NCI-H345 treated with DMSO at 0.1 percent for 48 hours (cell line): ENCODE results near the gene TTC39C.
"Not testable (repeated sequence)": the region's sequence is repeated elsewhere in the genome, so short reads cannot be mapped to it uniquely, and the experiment has no call there.

ENCODE experiments used
- DNase-seq: peaks from one replicate; lab custom pipeline; 2025; ENCODE audit not compliant: unreplicated experiment; lab: John Stamatoyannopoulos, UW

Gene TTC39C

DNA sequence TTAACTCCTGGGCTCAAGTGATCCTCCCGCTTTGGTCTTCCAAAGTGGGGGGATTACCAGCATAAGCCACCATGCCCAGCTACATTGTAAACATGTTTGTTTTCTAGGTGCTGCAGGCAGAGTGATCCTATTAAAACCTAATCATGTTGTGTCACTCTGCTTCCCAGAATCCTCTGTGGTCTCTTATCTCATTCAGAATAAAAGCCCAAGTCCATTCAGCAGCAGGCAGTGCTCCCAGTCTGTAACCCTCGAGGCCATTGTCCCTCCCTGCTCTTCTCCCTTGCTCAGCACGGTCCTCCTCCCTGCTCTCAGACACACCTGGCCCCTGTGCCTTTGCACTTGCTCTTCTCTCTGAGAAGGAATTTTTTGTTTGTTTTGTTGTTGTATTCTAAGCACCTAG lies 113.2 kb downstream of the TTC39C start:
- no peak for DNase-seq

DNA sequence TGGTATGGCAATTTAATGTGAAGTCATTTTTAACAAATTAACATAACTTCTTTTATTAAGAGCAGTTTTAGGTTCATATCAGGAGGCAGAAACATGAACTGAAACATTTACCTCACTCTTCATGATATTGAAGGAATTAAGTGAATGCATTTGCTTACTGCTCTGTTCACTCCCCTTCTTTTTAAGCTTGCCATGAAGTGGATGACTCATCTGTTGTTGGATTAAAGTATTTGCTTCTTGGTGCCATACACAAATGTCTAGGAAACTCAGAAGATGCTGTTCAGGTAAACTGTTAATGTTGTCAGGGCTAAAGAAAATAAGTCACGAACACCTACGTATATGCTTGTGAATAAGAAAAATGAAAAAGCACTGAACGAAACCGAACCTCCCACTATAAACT lies 114.1 kb downstream of the TTC39C start:
- DNase-seq: no peak

DNA sequence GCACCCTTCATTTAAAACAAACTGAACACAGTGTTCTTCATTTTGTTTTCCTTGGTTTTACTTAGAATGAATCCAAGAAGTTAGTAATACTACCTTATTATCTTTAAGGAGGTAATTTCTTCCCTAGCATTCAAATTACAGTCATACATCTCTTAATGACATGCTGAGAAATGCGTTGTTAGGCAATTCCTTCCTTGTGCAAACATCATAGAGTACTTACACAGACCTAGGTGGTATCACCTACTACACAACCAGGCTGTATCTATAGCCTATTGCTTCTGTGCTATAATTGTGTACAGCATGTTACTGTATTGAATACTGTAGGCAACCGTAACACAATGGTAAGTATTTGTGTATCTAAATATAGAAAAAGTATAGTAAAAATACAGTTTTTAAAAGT lies 115.9 kb downstream of the TTC39C start:
- DNase-seq: no peak

DNA sequence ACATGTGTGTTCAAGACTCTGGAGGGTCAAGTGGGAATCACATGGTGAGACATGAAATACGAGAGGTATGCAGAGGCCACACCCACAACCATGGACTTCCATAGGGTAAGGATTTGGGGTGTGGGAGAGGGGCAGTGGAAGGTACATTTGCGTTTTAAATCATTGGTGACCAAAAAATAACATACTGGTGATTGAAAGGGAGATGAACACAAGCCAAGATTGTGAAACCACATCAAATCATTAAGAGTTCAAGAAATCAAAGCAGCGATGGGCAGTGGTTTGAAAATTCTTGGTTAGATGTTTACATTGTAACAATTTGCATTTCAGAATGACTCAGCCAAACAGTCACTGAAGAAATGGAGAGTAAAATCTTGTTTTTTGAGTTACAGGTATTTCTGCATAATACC lies 122.4 kb downstream of the TTC39C start:
- no peak for DNase-seq

DNA sequence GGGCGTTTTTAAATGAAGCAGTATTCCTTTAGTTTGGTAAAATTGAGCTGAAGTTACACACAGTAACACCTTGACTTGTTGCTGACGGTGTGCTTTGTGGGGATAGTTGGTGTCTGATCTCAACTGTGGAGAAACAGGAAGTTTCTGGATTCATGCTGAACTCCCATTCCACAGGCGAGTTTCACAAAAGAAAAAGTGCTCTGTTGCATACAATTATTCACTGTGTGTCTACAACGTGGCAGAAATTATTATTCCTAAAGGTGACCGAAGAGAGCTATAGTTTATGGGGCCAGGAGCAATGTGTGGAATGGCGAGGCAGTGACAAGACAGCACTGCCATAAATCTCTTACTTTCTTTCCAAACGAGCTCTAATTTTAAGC lies 123.8 kb downstream of the TTC39C start:
- DNase-seq: no peak

DNA sequence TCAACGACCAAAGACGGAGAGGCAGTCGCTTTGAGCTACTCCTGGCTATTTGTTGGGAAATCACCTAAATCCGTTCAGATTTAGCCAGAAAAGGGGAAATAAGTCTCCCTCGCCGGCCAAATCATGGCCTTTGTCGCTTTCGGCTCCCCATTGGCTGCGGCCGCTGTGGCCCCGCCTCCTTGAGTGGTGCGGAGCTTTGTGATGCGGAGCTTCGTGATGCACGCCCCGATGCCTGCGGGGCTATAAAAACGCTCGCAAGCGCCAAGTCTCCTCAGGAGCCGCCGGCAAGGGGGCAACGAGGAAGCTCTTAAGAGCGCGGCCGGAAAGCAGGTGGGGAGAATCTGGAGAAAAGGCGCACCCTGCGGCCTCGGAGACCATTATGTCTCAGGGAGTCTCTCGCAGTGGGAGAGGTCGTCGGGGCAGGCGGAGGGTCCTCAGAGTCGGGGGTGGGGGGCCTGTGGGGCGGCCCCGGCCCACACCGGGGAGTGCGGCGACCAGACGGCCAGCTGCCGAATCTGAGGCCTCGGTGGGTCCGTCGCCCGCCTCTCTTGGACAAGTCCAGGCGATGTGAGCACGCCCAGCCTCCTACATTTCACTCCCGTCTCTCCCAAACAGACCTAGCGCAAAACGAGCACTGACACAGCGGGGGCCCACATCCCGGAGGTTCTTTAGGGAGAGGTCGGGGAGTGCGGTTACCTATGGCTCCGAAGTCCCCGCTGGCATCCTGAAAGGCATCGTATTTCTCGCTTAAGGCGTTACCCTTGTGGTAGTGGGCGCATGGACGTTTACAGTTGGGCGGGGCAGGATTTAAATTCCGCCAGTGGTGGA lies 124.4 kb downstream of the TTC39C start, which contains the start of gene CABYR:
Gene CABYR (plus strand): TSS at position 274 of the 828 bp plus-strand sequence. CDS start 4,053 bp downstream, outside the sequence.
- DNase-seq: peak; percentile 89

DNA sequence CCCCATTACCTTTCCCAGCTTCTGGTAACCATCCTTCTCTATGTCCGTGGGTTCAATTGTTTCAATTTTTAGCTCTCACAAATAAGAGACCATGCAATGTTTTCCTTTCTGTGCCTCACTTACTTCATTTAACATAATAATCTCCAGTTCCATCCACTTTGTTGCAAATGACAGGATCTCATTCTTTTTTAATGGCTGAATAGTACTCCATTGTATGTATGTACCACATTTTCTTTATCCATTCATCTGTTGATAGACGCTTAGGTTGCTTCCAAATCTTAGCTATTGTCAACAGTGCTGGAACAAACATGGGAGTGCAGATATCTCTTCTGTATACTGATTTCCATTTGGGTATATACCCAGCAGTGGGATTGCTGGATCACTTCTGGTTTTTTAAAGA lies 126.1 kb downstream of the TTC39C start:
- DNase-seq: no peak

DNA sequence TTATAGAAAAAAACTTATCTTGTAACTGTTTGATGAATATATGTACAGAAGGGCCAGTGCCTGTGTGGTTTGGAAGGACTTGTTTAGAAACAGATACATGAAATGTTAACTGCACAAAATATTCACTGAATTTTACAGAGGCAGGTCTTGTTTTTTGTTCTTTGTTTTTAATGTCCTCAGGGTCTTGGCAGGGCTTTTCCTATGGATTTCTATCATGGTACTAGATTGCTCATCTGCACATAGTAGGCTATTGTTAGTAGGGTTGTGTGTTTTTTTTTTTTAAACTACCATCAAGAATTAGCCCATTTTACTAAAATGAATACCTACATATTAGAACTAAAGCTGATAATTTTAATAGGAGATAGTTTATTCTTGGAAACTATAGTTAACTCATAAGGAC lies 127.8 kb downstream of the TTC39C start:
- DNase-seq: no peak

DNA sequence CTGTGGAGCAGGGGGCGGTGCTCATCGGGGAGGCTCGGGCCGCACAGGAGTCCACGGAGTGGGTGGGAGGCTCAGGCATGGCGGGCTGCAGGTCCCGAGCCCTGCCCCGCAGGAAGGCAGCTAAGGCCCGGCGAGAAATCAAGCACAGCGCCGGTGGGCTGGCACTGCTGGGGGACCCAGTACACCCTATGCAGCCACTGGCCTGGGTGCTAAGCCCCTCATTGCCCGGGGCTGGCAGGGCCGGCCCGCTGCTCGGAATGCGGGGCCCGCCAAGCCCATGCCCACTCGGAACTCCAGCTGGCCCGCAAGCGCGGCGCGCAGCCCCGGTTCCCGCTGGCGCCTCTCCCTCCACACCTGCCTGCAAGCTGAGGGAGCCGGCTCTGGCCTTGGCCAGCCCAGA lies 135.0 kb downstream of the TTC39C start:
- DNase-seq: not testable (repeated sequence)

DNA sequence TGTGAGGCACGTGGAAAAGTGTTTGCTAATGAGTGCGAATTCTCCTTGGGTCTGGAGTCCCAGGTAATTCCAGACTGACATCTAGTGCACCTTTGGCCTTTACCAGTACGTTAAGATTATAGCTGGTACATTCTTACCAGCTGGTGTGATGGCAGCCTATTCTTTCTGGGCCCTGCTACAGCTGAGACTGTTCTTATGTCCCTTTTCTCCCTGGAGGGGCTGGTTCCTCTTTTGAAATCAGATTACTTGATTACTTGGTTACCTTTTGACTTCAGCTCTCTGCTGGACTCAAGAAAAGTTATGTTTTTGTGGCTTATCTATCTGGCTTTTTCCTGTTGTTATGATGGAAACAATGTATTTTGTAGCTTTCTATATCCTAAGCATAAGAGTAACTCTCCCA lies 138.8 kb downstream of the TTC39C start:
- no peak for DNase-seq

DNA sequence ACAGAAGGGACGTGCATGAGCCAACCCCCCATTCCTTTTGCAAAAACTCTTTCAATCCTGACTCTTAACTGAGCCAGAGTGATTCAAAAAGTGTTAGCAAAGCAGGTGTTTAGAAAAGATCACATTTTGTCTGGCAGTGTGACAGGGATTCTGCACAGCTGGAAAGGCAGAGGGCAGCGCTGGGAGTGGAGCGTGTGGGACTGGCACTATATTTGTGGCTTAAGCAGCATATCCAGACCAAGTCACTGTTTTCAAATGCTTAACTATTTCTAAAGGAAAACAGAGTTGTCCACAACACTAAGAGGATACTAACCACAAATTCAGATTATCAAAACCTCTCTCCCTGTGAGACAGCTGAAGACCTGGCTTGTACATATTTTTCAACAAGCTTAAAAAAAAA lies 143.3 kb downstream of the TTC39C start:
- DNase-seq: no peak

DNA sequence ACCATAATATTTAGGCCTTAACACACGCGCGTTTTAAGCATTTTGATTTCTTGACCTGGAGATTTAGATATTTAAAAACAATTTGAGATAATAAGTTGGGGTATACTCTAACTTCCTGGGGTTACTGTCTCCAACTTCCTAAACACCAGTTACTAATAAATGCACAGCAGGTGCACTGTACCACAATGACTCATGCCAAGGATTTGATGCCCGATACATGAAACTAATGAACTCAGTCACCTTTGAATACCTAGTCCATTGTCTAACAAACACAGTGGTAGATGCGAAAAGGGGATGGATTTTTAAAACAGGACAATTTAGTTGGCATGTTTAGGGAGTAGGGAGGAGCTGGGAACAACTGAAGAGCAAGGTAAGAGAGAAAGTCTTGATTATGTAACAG lies 145.5 kb downstream of the TTC39C start:
- no peak for DNase-seq

DNA sequence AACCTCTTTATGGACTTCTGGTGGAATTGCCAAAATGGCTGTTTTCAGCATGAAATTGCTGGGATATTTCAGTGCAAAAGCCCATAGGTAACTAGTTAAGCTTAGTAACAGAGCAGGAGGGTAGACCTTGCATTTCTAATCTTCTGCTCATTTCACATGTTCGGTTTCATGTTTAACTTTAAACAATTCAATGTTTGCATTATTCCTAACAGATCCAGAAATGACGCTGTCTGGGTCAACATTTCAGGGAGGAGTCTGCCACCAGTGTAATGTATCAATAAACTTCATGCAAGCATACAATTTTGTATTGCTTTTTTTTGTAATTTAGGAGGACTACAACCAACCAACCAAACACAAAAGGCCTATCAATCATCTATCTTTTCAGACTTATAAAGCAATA lies 146.8 kb downstream of the TTC39C start:
- no peak for DNase-seq

DNA sequence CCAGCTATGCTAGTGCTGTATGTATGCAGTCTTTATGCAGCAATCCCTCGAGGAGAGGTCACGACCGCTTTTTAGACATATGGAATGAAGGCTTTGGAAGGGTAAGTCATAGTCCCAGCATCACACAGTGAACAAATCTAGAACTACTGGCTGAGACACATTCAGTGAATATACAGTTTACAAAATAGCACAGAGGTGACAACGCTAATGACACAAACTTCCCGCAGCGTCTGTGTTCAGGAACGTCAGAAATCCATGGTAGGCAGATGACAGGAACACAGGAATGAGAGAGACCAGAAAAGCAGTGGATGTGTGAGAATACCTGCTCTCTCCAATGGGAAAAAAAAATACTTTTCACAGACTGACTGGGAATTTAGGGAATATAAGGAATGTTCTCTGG lies 153.9 kb downstream of the TTC39C start:
- no peak for DNase-seq

DNA sequence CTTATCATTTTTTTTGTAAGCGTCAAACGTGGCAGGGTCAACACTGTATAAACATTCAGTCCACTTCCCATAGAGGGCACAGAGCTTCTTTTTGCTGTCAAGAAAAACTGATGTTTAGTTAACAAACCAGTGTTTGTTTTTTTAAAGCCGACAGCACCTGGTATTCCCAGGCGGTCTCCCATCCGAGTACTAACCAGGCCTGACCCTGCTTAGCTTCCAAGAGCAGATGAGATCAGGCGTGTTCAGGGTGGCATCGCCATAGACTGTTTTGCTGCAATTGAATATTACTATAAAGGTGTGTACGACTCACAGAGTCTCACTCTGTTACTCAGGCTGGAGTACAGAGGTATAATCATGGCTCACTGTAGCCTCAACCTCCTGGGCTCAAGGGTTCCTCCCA lies 155.8 kb downstream of the TTC39C start:
- DNase-seq: no peak

DNA sequence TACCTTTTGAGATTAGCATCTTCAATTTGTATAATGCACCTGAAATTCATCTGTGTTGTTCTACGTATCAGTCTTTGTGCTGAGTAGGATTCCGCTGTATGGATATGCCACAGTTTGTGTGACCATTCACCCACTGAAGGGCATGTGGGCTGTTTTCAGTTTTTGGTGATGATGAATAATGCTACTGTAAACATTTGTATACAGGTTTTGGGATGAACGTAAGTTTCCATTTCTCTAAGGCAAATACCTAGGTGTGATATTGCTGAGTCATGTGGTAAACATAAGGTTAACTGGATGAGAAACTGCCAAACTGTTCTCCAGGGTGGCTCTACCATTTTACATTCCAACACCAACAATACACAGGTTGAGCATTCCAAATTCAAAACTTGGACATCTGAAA lies 159.4 kb downstream of the TTC39C start:
- DNase-seq: no peak

DNA sequence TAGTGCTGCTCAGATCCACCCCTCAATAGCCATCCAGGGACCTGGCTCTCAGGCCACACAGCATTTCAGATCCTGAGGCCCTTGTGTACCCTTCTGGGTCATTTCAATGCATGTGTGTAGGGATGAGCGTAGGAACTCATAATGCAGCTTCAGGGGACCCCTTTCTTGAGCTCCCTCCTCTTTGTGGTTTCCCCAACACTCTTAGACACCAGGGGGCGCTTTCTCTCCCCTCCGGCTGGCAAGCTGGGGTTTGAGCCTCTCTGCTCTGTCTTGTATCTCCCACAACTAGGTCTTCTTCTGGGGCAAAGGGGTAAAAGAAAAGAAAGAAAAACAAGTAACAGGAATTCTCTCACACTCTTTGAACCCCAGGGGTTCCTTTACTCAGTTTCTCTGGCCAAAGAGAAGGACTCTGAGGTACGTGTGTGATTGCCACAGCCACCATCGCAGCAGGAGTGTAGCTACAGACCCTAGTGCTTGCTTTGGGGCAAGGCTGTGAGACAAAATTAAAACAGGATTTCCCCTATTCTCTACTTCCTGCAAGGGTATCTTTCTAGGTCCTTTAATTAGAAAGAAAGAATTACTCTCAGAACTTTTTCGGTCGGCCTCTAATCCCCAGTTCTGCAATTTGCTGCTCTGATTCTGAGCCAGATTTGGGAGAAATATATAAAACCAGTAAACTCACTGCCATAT lies 162.3 kb downstream of the TTC39C start:
- no peak for DNase-seq

DNA sequence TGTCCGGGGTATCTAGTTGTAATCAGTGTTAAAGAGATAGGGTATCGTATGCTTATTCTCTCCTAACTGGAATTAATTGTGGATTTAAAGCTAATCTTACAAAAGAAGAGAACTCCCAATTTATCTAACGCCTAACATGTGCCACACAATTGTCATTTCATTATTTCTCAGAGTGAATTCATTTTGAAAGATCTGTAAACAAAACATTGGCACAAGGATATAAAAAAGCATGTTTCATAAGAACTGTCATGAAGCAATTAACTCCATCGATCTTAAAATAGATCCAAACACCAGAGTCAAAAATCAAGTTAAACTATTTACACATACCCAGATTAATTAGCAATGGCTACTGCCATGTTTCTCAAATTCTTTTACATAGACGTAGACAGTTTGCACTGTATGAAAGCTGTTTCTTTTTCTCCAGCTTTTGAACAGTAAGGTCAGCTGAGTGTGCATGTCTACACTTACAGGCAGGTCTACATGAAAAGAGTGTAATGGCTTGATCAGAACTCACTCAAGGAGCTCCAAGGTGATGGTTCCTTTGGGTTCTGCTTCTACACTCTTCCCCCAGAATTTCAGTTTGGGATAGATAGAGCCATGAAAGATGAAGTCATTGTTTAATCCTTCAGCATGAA lies 163.1 kb downstream of the TTC39C start:
- DNase-seq: no peak

DNA sequence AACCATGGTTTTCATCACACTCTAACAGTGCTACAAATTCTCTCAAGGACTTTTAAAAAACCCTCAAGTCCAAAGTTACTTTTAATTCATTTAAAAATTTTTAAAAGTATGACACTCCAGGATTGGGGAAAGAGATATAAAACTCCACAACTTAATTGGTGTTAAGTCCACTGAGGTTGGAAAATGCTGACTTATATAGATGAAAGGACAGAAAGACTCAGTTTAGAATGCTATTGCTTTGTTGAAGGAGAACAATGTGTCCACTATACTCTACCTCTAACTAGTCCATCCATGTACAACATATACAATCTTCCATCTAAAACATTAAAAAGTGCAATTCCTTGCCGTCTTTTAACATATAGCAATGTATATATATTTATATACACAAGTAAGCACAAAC lies 165.5 kb downstream of the TTC39C start:
- no peak for DNase-seq

DNA sequence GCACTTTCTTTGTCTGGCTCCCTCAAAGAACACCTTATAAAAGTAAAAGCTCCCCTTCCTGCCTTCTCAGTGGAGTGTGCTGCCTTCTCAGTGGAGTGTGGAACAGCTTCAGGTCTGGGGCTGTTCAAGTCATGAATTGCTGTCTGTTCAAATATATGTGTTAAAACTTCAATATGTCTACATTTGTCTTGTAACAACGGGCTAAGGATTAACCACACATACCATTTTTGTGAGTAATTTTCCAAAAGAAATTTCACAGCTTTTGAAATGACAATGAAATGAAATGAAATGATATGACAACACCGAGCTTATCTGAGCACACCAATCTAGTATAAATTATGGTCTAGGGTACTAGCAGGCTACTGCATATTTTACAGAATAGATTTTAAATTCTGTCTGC lies 167.3 kb downstream of the TTC39C start:
- DNase-seq: no peak
